Lung (tissue), 12 donors: ENCODE results near the gene SNRPF. TPM values are rescaled to one million over a fixed set of nuclear protein-coding genes. Genes with fewer than 3 reads are reported as not detected.
A peak's percentile ranks its signal among the peaks of the same experiment; 100 is the strongest.

Experiments
- ATAC-seq: fragments of 200-7000 bp; cut with Tn5 transposase; one replicate; pipeline ENCODE4 v1.9.1; 2020; ENCODE audit warnings: moderate number of reproducible peaks; ENCODE audit not compliant: insufficient read depth, low FRiP score
- DNase-seq, 3 donors: peaks; one replicate each; pipeline ENCODE4 v3.0.0-alpha.2; 2013 to 2017
- H3K27ac ChIP-seq, 2 donors: one replicate each; pipeline ENCODE4 v1.5.1; 2013; ENCODE audit warnings: mild to moderate bottlenecking in 2 of 2, moderate library complexity in 2 of 2, control low read depth in 1 of 2, inconsistent platforms in 1 of 2, low read depth in 1 of 2, low read length in 1 of 2
- H3K27me3 ChIP-seq, 3 donors: one replicate each; pipeline ENCODE4 v1.5.1; 2013; ENCODE audit warnings: low read length in 2 of 3; ENCODE audit not compliant: control insufficient read depth in 3 of 3, insufficient read depth in 3 of 3
- H3K36me3 ChIP-seq, 4 donors: one replicate each; pipeline ENCODE4 v1.5.1; 2013; ENCODE audit warnings: low read length in 4 of 4, mild to moderate bottlenecking in 1 of 4, moderate library complexity in 1 of 4; ENCODE audit not compliant: control insufficient read depth in 4 of 4, insufficient read depth in 4 of 4
- H3K4me1 ChIP-seq, 5 donors: one replicate each; pipeline ENCODE4 v1.5.1; 2013; ENCODE audit warnings: low read length in 5 of 5, mild to moderate bottlenecking in 2 of 5, moderate library complexity in 1 of 5; ENCODE audit not compliant: control insufficient read depth in 5 of 5, insufficient read depth in 5 of 5
- H3K4me3 ChIP-seq: one replicate; pipeline ENCODE4 v1.5.1; 2013; ENCODE audit warnings: mild to moderate bottlenecking, control low read depth, moderate library complexity
- H3K9ac ChIP-seq, 2 donors: one replicate each; pipeline ENCODE4 v1.5.1; 2013; ENCODE audit warnings: low read length in 2 of 2, control low read depth in 1 of 2; ENCODE audit not compliant: insufficient read depth in 1 of 2
- H3K9me3 ChIP-seq, 4 donors: one replicate each; pipeline ENCODE4 v1.5.1; 2013; ENCODE audit warnings: low read length in 3 of 4, mild to moderate bottlenecking in 1 of 4, moderate library complexity in 1 of 4; ENCODE audit not compliant: control insufficient read depth in 4 of 4, insufficient read depth in 3 of 4
- WGBS, 2 donors: extraction: QIAGEN DNeasy Blood & Tissue Kit; methylation state at CpG; one replicate each; pipeline ENCODE4 v1.1.7; 2013; 5-methylcytosine and 5-hydroxymethylcytosine counted together
- polyA plus RNA-seq, 2 donors: library from polyadenylated mRNA; stranded (reverse); fragments of 200-250 nt; gene quantifications; one replicate each; pipeline ENCODE4 v1.2.1, GENCODE V29; 2013
- total RNA-seq, 2 donors: library from RNA; depleted of rRNA in 1 of 2; stranded (reverse); fragments of >200 nt in 1 of 2; gene quantifications; one replicate each; pipeline ENCODE4 v1.2.1, GENCODE V29; 2014 to 2021
- TF ChIP-seq, protein P1 (sequence below): IDR thresholded peaks from 2 replicates; pipeline ENCODE4 v1.5.1; 2012; ENCODE audit warnings: mild to moderate bottlenecking; ENCODE audit errors: control extremely low read depth, extremely low read depth
- donor health status: control.
- donor health status: control.
- donor health status: Bipolar disorder and iron deficiency.
- donor health status: healthy.
- donor health status: DM: yes; HTN: yes; CAD: no.

Gene SNRPF
- total and polyA plus RNA-seq, 4 donors: 11.7 to 83.1 (median 26.2) TPM

DNA sequence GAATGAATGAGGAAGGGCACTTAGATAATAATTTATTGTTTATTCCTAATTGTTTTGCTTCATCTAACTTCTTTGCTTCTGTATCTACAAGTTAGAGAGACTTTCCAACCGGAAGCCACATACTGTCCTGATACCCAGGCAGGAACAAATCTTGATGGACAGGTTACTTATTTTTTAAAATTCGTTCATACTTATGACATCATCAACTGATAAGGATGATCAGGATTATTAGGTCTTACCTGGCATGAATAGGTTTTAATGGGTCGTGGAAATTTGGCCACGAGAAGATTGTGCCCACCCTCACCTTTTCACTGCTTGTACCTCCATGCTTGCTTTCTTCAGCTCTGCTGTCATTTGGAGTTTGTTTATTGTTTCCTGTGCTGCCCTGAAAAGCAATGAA is 39.3 kb downstream of the SNRPF start:
- 62 to 77% methylated on average over 4 of the region's 4 CpGs for WGBS, 2 donors
- DNase-seq (no peak), ATAC-seq (no peak)
- Histone ChIP-seq H3K27me3 (no peaks in the 10 kb centered on the region), H3K36me3 (no peaks in the 10 kb centered on the region), H3K4me1 (no peaks in the 10 kb centered on the region), H3K9me3 (no peaks in the 10 kb centered on the region), H3K4me3 (no peak overlapping the region), H3K9ac (no peak overlapping the region), H3K27ac (no peak overlapping the region)
- TF ChIP-seq, protein P1, sequence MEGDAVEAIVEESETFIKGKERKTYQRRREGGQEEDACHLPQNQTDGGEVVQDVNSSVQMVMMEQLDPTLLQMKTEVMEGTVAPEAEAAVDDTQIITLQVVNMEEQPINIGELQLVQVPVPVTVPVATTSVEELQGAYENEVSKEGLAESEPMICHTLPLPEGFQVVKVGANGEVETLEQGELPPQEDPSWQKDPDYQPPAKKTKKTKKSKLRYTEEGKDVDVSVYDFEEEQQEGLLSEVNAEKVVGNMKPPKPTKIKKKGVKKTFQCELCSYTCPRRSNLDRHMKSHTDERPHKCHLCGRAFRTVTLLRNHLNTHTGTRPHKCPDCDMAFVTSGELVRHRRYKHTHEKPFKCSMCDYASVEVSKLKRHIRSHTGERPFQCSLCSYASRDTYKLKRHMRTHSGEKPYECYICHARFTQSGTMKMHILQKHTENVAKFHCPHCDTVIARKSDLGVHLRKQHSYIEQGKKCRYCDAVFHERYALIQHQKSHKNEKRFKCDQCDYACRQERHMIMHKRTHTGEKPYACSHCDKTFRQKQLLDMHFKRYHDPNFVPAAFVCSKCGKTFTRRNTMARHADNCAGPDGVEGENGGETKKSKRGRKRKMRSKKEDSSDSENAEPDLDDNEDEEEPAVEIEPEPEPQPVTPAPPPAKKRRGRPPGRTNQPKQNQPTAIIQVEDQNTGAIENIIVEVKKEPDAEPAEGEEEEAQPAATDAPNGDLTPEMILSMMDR: no peak

DNA sequence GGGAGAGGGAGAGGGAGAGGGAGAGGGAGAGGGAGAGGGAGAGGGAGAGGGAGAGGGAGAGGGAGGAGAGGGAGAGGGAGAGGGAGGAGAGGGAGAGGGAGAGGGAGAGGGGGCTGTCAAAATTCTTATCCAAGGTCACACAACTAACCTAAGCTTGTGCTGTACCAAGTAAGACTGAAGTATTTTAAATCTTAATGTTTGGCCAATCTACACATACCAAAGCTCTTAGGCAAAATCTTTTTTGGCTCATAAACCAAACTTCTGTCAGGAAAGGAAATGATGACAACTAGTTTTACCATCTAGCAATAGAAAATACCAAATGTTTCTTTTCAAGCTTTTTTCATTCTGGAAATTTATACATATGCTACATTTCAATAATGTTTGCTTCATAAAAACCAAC is 49.8 kb downstream of the SNRPF start:
- peaks cover 0 to under 1% (median 0%) of the 10 kb centered on the region in 3 donors for H3K27me3 ChIP-seq
- DNase-seq (peak in 2 of 3 donors; percentile 29 to 47), ATAC-seq (no peak)
- TF ChIP-seq, protein P1: no peak
- no peak overlapping the region for H3K9ac ChIP-seq
- H3K4me3 ChIP-seq: no peak overlapping the region
- H3K4me1 ChIP-seq: no peaks in the 10 kb centered on the region
- no peak overlapping the region for H3K27ac ChIP-seq
- H3K9me3 ChIP-seq: no peaks in the 10 kb centered on the region
- H3K36me3 ChIP-seq: no peaks in the 10 kb centered on the region

DNA sequence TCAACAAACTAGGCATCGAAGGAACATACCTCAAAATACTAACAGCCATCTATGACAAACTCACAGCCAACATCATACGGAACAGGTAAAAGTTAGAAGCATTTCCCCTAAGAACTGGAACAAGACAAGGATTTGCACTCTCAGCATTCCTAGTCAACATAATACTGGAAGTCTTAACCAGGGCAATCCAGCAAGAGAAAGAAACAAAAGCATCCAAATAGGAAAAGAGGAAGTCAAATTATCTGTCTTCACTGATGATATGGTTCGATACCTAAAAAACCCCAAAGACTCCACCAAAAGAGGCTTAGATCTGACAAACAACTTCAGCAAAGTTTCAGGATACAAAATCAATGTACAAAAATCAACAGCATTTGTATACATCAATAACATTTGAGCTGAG is 51.1 kb downstream of the SNRPF start:
- H3K9me3 ChIP-seq: no peaks in the 10 kb centered on the region
- 91 to 94% methylated on average over 3 of the region's 3 CpGs for WGBS, 2 donors

More for the DNA sequence above, 51.1 kb downstream of the SNRPF start:
- TF ChIP-seq, protein P1: no peak
- no peak for ATAC-seq
- DNase-seq: no peak
- Histone ChIP-seq H3K27me3 (no peaks in the 10 kb centered on the region), H3K36me3 (no peaks in the 10 kb centered on the region), H3K27ac (no peak overlapping the region), H3K4me1 (no peaks in the 10 kb centered on the region), H3K9ac (no peak overlapping the region), H3K4me3 (no peak overlapping the region)

Other genes with a start within 250 kb of the SNRPF start
- 10 to 100 TPM; 66.1 to 72.4 TPM for gene NTN4, start 68.2 kb upstream of the SNRPF start, total RNA-seq
- 10 to 100 TPM; 22.1 to 40.9 TPM for gene NTN4, start 68.2 kb upstream of the SNRPF start, polyA plus RNA-seq
- under 1 TPM in 1 of 2 donors, not detected in 1; 0.15 TPM for gene CCDC38, start 83.7 kb downstream of the SNRPF start, total RNA-seq
- under 1 TPM; 0.04 to 0.05 TPM for gene CCDC38, start 83.7 kb downstream of the SNRPF start, polyA plus RNA-seq
- gene AMDHD1, start 84.4 kb downstream of the SNRPF start, total RNA-seq: 1 to 10 TPM in 1 of 2 donors, under 1 TPM in 1; 0.51 to 1.3 TPM
- 1 to 10 TPM; 1.1 to 1.9 TPM for gene AMDHD1, start 84.4 kb downstream of the SNRPF start, polyA plus RNA-seq
- gene HAL, start 137.4 kb downstream of the SNRPF start, total RNA-seq: 1 to 10 TPM; 2.3 to 6.1 TPM
- gene HAL, start 137.4 kb downstream of the SNRPF start, polyA plus RNA-seq: 1 to 10 TPM; 1.2 to 7.9 TPM
- 100 to 1,000 TPM; 168 to 262 TPM for gene LTA4H, start 176.6 kb downstream of the SNRPF start, total RNA-seq
- gene LTA4H, start 176.6 kb downstream of the SNRPF start, polyA plus RNA-seq: 100 to 1,000 TPM; 145 to 176 TPM